Neuronal stem cell (in vitro differentiated cells): ENCODE measurements around the gene DESI2.
"Not testable (repeated sequence)": the region's sequence is repeated elsewhere in the genome, so short reads cannot be mapped to it uniquely, and the experiment has no call there.

ENCODE experiments used
- DNase-seq: peaks from one replicate; pipeline ENCODE4 v3.0.0-alpha.2; 2013; ENCODE audit warnings: low spot score
- H2AFZ ChIP-seq: one replicate; pipeline ENCODE4 v1.6.1; 2013; ENCODE audit warnings: mild to moderate bottlenecking, low read length, inconsistent platforms
- H2AK5ac ChIP-seq: 2 replicates; pipeline ENCODE4 v1.6.1; 2013; ENCODE audit warnings: low read depth, mild to moderate bottlenecking, inconsistent platforms, low read length, moderate library complexity, mixed read lengths
- H2BK120ac ChIP-seq: 2 replicates; pipeline ENCODE4 v1.6.1; 2013; ENCODE audit warnings: low read depth, mild to moderate bottlenecking, inconsistent platforms, low read length, moderate library complexity, mixed read lengths
- H2BK12ac ChIP-seq: one replicate; pipeline ENCODE4 v1.6.1; 2013; ENCODE audit warnings: low read length, inconsistent platforms
- H2BK15ac ChIP-seq: 2 replicates; pipeline ENCODE4 v1.6.1; 2013; ENCODE audit warnings: mild to moderate bottlenecking, low read length, inconsistent platforms, mixed read lengths
- H2BK5ac ChIP-seq: one replicate; pipeline ENCODE4 v1.6.1; 2013; ENCODE audit warnings: inconsistent platforms, mild to moderate bottlenecking, low read length, moderate library complexity
- H3K14ac ChIP-seq: one replicate; pipeline ENCODE4 v1.6.1; 2013; ENCODE audit warnings: low read length, inconsistent platforms
- H3K18ac ChIP-seq: 2 replicates; pipeline ENCODE4 v1.6.1; 2013; ENCODE audit warnings: low read length, inconsistent platforms
- H3K23ac ChIP-seq: 2 replicates; pipeline ENCODE4 v1.6.1; 2013; ENCODE audit warnings: low read depth, mild to moderate bottlenecking, mixed read lengths, low read length, inconsistent platforms; ENCODE audit not compliant: poor library complexity
- H3K27ac ChIP-seq: replicated peaks from 3 replicates; pipeline ENCODE4 v1.5.1; 2013; ENCODE audit warnings: low read length, inconsistent platforms
- H3K27me3 ChIP-seq, 3 experiments: 2 replicates each; pipeline ENCODE4 v1.6.1; 2013; ENCODE audit warnings: low read length in 3 of 3, mild to moderate bottlenecking in 2 of 3, inconsistent platforms in 1 of 3, low read depth in 1 of 3, mixed read lengths in 1 of 3, moderate library complexity in 1 of 3; ENCODE audit not compliant: control insufficient read depth in 3 of 3, insufficient read depth in 3 of 3
- H3K36me3 ChIP-seq, 2 donors: replicated peaks in 1 of 2; 2 replicates each; pipeline ENCODE4 v1.6.1; 2013; ENCODE audit warnings: low read length in 2 of 2; ENCODE audit not compliant: control insufficient read depth in 2 of 2, insufficient read depth in 2 of 2
- H3K4ac ChIP-seq: 2 replicates; pipeline ENCODE4 v1.6.1; 2013; ENCODE audit warnings: inconsistent platforms, mild to moderate bottlenecking, low read length, moderate library complexity
- H3K4me1 ChIP-seq, 2 donors: 1 replicate in 1 of 2; 2 replicates in 1 of 2; pipeline ENCODE4 v1.6.1; 2013; ENCODE audit warnings: low read length in 2 of 2, low read depth in 1 of 2; ENCODE audit not compliant: control insufficient read depth in 2 of 2, insufficient read depth in 1 of 2
- H3K4me2 ChIP-seq: one replicate; pipeline ENCODE4 v1.6.1; 2013; ENCODE audit warnings: mild to moderate bottlenecking, low read length, inconsistent platforms; ENCODE audit not compliant: insufficient read depth, poor library complexity, severe bottlenecking
- H3K4me3 ChIP-seq, 2 donors: 2 replicates each; pipeline ENCODE4 v1.5.1; 2013; ENCODE audit warnings: low read length in 2 of 2, mild to moderate bottlenecking in 2 of 2, inconsistent platforms in 1 of 2, moderate library complexity in 1 of 2
- H3K79me1 ChIP-seq: one replicate; pipeline ENCODE4 v1.6.1; 2013; ENCODE audit warnings: low read depth, mild to moderate bottlenecking, inconsistent platforms, low read length, moderate library complexity
- H3K9ac ChIP-seq: one replicate; pipeline ENCODE4 v1.6.1; 2013; ENCODE audit warnings: mild to moderate bottlenecking, low read depth, low read length, inconsistent platforms; ENCODE audit not compliant: poor library complexity
- H3K9me3 ChIP-seq, 2 donors: replicated peaks in 1 of 2; 2 replicates each; pipeline versions ENCODE3 to v1.6.1; 2013; ENCODE audit warnings: low read length in 2 of 2, mild to moderate bottlenecking in 2 of 2, inconsistent platforms in 1 of 2, low read depth in 1 of 2, mixed read lengths in 1 of 2, moderate library complexity in 1 of 2; ENCODE audit not compliant: control insufficient read depth in 2 of 2, insufficient read depth in 1 of 2
- H4K8ac ChIP-seq: one replicate; pipeline ENCODE4 v1.6.1; 2013; ENCODE audit warnings: low read depth, mild to moderate bottlenecking, inconsistent platforms, low read length, moderate library complexity
- H4K91ac ChIP-seq: one replicate; pipeline ENCODE4 v1.6.1; 2013; ENCODE audit warnings: low read length, low read depth, mild to moderate bottlenecking, inconsistent platforms; ENCODE audit not compliant: poor library complexity
- WGBS, 2 donors: extraction: QIAGEN DNeasy Blood & Tissue Kit; methylation state at CpG; one replicate each; pipeline ENCODE4 v1.1.7; 2013; ENCODE audit warnings: missing lambda C conversion rate in 2 of 2, mixed read lengths in 1 of 2; ENCODE audit not compliant: insufficient read length in 2 of 2, insufficient replicate concordance in 1 of 2; ENCODE audit errors: extremely low coverage in 2 of 2; 5-methylcytosine and 5-hydroxymethylcytosine counted together

Gene DESI2

DNA sequence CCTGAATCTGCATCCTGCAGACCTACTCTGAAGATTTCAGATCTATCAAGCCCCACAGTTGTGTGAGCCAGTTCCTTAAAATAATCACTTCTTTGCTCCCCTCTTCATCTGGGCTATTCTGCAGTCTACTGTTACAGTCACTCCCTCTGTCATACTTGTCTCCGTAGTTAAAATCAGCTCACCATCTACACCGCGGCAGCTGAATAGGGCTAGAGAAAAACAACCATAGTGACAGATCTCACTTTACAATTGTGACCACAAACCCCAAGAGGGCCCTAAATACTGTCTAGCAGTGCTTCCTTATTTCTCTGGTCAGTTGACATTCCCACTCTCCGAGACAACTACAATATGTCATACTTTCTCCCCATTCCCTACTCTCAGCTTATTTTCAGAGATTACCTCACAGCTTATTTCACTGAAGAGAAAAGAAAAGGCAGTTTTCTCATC, 12.9 kb downstream of the DESI2 start:
- H2BK5ac ChIP-seq = no peak overlapping the region
- H4K8ac ChIP-seq = no peak overlapping the region
- H4K91ac ChIP-seq = no peak overlapping the region
- H2AK5ac ChIP-seq = no peak overlapping the region
- no peak overlapping the region for H2BK120ac ChIP-seq
- peaks cover 0 to 10% of the 10 kb centered on the region in 2 donors for H3K9me3 ChIP-seq
- H3K23ac ChIP-seq = no peak overlapping the region
- no peak overlapping the region for H3K18ac ChIP-seq
- no peak overlapping the region for H3K4ac ChIP-seq
- H3K4me2 ChIP-seq = no peak overlapping the region
- H3K27me3 ChIP-seq = no peaks in the 10 kb centered on the region
- DNase-seq = no peak
- H3K9ac ChIP-seq = no peak overlapping the region
- no peak overlapping the region for H3K14ac ChIP-seq
- no peaks in the 10 kb centered on the region for H3K4me1 ChIP-seq
- H2BK15ac ChIP-seq = no peak overlapping the region
- H3K27ac ChIP-seq = no peak overlapping the region
- peaks cover 0 to 7% of the 10 kb centered on the region in 2 donors for H3K36me3 ChIP-seq
- H3K79me1 ChIP-seq = no peaks in the 10 kb centered on the region
- WGBS, 2 donors = no CpG with 5 or more reads among the region's 4 CpGs
- no peak overlapping the region for H2BK12ac ChIP-seq
- H3K4me3 ChIP-seq = no peak overlapping the region
- H2AFZ ChIP-seq = no peak overlapping the region

DNA sequence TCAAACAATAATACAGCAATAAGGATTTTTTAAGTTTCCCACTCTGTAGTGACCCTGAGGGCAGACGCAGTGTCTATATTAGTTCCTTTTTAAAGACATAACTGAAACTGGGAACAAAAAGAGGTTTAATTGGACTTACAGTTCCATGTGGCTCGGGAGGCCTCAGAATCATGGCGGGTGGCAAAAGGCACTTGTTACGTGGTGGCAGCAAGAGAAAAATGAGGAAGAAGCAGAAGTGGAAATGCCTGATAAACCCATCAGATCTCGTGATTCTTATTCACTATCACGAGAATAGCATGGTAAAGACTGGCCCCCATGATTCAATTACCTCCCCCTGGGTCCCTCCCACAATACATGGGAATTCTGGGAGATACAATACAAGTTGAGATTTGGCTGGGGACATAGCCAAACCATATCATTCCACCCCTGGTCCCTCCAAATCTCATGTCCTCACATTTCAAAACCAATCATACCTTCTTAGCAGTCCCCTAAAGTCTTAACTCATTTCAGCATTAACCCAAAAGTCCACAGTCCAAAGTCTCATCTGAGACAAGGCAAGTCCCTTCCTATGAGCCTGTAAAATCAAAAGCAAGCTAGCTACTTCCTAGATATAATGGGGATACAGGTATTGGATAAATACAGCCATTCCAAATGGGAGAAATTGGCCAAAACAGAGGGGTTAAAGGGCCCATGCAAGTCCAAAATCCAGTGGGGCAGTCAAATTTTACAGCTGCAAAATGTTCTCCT, 13.9 kb downstream of the DESI2 start:
- not testable (repeated sequence) for H3K18ac ChIP-seq, DNase-seq, H2BK5ac ChIP-seq, H3K27ac ChIP-seq, H3K14ac ChIP-seq, H2BK12ac ChIP-seq, H3K27me3 ChIP-seq, H3K4ac ChIP-seq, H2BK15ac ChIP-seq, H3K9ac ChIP-seq, H4K91ac ChIP-seq, H3K4me1 ChIP-seq, H2AFZ ChIP-seq, H2AK5ac ChIP-seq, H3K23ac ChIP-seq, H3K79me1 ChIP-seq, H3K4me2 ChIP-seq, H3K4me3 ChIP-seq, H3K36me3 ChIP-seq, H2BK120ac ChIP-seq
- H3K9me3 ChIP-seq = peaks cover 0 to 14% of the 10 kb centered on the region in 2 donors
- no CpG with 5 or more reads among the region's 6 CpGs for WGBS, 2 donors
- H4K8ac ChIP-seq = peak overlapping the region; percentile 65

DNA sequence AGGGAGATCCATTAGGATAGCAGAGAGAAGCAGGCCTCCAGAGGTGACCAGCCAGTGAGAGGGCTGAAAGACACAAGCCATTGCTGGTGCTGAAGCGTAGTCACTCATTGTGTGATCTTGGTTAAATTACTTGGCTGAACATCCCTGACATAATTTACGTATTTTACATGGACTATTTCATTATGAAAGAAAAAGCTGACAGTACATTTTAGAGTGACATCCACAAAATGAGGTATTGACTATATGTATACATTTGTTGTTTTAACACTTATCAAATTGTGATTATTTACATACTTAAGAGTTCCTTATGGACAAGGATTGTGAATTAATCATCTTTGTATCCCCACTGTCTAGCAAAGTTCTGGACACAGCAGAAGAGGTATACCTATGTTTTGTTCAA, 14.9 kb downstream of the DESI2 start:
- Histone ChIP-seq H2AK5ac (no peak overlapping the region), H4K91ac (no peak overlapping the region), H3K4ac (no peak overlapping the region), H4K8ac (no peak overlapping the region), H3K36me3 (peaks cover 0 to 15% of the 10 kb centered on the region in 2 donors), H3K9me3 (peaks cover 0 to 14% of the 10 kb centered on the region in 2 donors), H2AFZ (no peak overlapping the region), H3K4me2 (no peak overlapping the region), H3K4me1 (no peaks in the 10 kb centered on the region), H2BK120ac (no peak overlapping the region), H3K18ac (no peak overlapping the region), H3K27me3 (no peaks in the 10 kb centered on the region), H3K14ac (no peak overlapping the region), H2BK12ac (no peak overlapping the region), H3K23ac (no peak overlapping the region), H3K27ac (no peak overlapping the region), H3K79me1 (no peaks in the 10 kb centered on the region), H3K9ac (no peak overlapping the region), H2BK15ac (no peak overlapping the region), H2BK5ac (no peak overlapping the region), H3K4me3 (no peak overlapping the region)
- no CpG with 5 or more reads among the region's 2 CpGs for WGBS, 2 donors
- DNase-seq = no peak

DNA sequence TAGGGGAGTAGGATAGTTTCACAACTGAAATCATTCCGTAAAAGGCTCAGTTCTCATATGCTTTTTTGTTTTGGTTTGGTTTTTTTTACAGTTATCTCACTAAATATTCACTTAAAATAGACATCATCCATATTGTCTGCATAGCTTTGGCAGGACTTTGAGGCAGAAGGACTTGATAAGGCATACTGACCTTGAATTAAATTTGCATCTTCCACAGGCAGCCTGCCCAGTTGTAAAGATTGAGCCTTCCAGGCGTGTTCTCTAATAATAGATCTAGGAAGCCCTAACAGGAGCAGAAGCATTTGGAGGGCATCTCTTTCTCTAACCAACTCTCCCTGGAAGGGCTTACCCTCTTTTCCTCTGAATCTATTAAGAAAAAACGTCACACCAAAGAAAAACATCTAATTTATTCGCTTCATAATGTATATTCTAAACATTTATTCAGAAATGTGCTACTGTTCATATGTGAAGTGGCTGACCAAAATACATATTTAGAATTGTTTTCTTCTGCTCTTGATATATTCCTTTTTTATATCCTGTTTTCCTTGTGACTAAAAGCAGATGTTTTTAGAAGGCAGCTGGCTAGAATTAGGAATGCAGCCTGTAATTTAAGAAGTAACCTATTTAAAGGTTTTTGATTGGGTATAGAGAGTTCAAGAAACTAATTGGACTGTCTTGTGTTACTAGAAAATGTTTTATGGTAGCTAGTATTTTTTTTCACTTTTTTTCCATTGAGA, 20.2 kb downstream of the DESI2 start:
- Histone ChIP-seq H2BK120ac (no peak overlapping the region), H3K4me2 (no peak overlapping the region), H3K4ac (no peak overlapping the region), H2AK5ac (no peak overlapping the region), H2BK15ac (no peak overlapping the region), H2BK12ac (no peak overlapping the region), H3K14ac (no peak overlapping the region), H3K4me3 (no peak overlapping the region), H3K23ac (no peak overlapping the region), H3K9me3 (peaks cover 0 to 14% of the 10 kb centered on the region in 2 donors), H4K8ac (no peak overlapping the region), H3K79me1 (no peaks in the 10 kb centered on the region), H4K91ac (no peak overlapping the region), H3K27ac (no peak overlapping the region), H3K4me1 (no peaks in the 10 kb centered on the region), H3K18ac (no peak overlapping the region), H2AFZ (no peak overlapping the region), H3K36me3 (peaks cover 0 to 23% of the 10 kb centered on the region in 2 donors), H2BK5ac (no peak overlapping the region), H3K27me3 (no peaks in the 10 kb centered on the region), H3K9ac (no peak overlapping the region)
- DNase-seq = no peak
- WGBS, 2 donors = no CpG with 5 or more reads among the region's 4 CpGs
